ENCODE data around the gene TRIM46.

DNA sequence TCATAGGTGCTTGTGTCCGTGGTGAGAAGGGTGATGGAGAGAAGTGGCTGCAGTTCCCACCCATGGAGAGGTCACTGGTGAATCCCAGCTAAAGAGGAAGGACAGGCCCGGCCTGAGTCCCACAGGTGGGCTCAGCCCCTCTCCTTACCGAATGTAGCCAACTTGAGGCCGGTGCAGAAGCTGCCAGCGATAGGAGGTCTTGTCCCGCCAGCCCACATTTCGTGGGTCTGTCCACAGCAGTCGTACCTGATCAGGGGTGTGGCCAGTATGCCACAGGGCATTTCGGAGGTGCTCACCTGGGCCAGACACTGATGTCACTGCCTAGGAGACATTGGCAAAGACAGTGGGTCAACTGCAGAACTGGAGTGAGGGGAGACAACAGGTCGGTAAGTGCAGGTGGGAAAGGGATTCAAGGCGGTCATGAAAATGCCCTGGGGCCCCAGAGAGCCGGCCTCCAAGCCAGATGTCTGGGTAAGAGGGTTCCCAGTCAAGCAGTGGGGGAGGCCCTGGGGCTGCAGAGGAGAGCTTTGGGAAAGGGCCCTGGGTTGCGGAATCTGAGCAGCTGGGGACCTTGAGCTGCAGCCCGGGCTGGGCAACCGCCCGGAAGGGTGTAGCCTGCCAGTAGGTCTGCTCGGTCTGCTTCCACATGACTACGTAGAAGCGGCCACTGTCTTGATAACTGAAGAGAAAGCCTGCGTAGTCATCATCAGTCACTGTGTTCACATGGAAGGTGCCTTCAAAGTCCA is 23.4 kb downstream of the TRIM46 start:
- no peak for TF ChIP-seq EZH2 (IDR thresholded peaks at IDR 0.05; ENCODE audit: insufficient read depth, poor library complexity, severe bottlenecking)
- no peak for TF ChIP-seq EZH2phosphoT487 (IDR thresholded peaks at IDR 0.05; ENCODE audit: insufficient read depth, low read depth)

Measured in GM23248 (cell line).